Adrenal gland (tissue), 5 donors: ENCODE results near the gene MROH8.

Experiments used
- CTCF ChIP-seq, 6 experiments: fragments of 450-650 bp in 4 of 6; fragments of 200-600 bp in 2 of 6; sonication (generic) in 1 of 6; IDR thresholded peaks; 1 replicate in 5 of 6; 2 replicates in 1 of 6; pipeline versions ENCODE4 v1.5.1 to v1.8.0; 2016 to 2021; ENCODE audit warnings: antibody characterized with exemption in 6 of 6, mild to moderate bottlenecking in 2 of 6, moderate library complexity in 1 of 6
- POLR2A ChIP-seq, 2 donors: fragments of 450-650 bp; IDR thresholded peaks; one replicate each; pipeline ENCODE4 v1.6.1; 2017; ENCODE audit warnings: antibody characterized with exemption in 2 of 2, mild to moderate bottlenecking in 2 of 2, moderate library complexity in 1 of 2
- donor health status: DM: no; HTN: no; CAD: no.

GRCh38 chr20:37137547-37137946, 41.8 kb downstream of the MROH8 start:
- no peak for TF ChIP-seq CTCF (IDR thresholded peaks at IDR 0.05)
- no peak for TF ChIP-seq POLR2A (IDR thresholded peaks at IDR 0.05)
